NAMALWA (cell line): ENCODE measurements around the gene EN2.

ENCODE experiments used
- DNase-seq: peaks from one replicate; pipeline ENCODE4 v3.0.0-alpha.2; 2015; ENCODE audit warnings: low spot score

Gene EN2

GRCh38 chr7:155486783-155487508, 29.0 kb downstream of the EN2 start:
- no peak for DNase-seq

- DNase-seq, result no peak
These were observed 29.9 kb downstream of the EN2 start for GRCh38 chr7:155487509-155488482.

DNA sequence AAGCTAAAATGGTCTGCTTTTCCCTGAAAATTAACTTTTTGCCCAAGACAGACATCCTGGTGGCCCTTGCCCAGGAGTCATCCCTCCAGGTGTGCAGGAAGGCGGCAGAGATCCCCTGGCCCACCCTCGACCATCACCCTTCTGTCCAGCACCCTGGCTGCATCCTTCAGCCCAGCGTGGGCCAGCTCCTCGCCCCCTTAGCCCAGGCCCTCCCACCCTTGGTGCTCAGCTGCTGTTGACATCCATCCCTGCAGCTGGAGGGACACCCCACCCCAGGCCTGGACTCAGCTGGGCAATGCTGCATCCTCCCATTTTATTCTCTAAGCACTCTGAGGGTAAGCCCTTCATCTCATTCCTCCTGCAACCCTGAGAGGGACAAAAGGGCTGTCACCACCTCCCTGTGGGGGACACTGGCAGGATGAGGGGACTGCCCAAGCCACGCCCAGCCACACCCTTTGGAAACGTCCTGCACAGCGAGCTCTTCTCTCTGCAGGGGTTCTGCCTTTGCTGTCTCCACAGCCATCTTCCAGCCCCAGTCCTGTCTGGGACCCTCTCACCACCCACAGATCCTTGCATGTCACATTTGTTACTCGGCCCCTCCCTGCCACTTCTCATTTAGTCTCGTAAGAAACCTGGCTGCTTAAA, 30.7 kb downstream of the EN2 start:
- no peak for DNase-seq

DNA sequence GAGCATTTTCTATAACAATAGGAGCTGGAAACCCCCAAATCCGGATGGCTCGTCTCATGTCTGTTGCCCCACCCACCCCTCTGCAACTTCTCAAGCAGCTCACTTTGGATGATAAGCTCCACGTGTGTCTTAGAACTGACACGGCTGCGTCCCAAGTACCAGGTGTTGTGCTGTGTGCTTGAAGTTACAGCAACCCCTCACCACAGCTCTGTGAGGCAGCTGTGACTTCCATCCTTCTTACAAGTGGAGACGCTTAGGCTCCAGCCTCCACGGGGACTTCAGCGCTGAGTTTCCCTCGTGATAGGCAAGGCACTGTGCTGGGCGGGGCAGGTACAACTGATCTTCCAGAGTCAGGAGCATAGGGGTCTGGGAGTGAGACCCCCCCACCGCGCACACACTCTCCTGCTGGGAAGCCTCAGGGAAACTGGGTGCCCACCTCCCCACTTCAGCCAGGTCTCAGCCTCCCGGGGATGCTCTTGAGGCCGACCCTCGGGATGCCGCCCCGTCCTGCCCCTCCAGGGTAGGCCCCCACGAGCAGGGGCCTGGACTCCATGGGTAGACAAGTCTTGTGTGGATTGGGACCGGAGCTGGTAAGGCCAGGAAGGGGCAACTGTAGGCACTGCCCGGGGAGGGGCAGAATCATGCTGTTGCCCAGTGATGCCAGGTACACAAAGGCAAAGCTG, 31.4 kb downstream of the EN2 start:
- DNase-seq, result peak; percentile 26

DNA sequence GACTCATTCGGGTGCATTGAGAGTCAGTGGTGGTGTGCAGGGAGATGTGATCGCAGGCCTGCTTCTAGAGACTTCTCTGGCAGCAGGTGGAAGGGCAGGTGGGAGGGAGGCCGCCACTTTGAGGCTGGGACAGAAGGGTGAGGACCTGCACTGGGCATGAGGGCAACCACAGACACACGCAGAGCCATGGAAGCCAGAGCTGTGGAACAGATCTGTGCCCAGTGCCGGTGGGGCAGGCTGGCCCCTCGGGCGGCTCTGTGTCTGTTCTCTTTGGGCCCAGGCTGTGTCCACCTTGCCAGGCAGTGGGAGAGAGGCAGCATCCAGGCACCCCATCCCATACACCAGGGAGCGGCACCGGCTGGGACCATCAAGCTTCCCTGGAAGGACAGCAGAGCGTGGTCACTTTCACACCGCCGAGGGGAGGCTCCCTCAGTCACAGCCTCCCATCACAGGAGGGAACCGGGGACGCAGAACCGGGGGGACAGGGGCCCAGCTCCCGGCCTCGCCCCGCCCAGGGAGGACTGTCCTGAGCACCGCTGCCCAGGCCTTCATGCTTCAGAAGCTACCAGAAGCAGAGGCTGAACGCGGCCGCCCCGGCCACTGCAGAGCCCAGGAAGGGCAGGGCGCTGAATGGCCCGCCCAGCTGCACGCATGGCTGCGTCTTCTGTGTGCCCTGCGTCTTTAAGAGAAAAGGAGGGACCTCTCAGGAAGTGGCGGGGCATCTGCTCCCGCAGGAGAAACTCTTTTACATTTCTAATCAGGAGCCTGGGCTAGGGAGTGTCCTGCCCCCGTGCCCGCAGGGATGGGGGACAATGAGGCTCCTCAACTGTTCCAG, 32.1 kb downstream of the EN2 start:
- DNase-seq, result no peak

DNA sequence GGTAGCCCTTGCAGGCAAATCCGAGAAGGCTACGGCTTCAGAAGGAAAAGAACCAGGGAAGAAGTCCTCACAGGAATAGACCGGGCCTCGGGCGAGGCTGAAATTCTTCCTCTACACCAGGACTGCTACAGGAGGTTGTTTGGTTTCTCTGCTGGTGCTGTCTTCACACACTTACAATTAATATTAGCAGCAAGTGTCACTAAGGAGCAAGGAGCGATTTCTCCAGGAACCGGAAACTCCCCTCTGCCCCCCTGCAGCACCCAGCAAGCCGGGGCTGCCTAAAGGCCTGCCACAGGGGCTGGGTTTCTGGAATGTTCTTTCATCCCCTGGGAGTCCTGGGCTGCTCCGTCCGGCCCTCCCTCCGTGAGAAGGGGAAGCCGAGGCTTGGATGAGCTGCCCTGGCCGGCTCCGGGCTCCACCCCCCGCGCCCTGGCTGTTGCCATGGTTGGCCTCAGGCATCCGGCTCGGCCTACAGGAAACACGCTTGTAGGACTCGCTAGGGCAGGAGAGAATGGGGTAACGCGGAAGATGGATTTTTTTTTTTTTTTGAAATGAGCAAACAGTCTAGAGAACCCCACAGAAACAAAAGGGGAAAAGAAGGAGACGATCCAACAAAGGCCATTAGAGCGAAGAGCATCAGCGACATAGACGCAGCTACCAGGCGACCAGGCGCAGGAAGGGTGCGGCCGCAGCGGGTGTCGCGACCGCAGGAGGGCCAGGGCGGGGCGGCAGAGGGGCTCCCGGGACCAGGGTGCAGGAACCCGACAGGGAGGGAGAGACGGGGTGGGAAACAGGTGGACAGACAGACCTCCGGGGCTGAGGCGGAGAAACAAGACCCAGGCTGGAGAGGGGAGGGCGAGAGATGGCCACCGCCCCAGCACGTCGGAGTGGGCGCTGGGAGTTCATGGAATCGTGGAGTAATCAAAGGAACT, 33.0 kb downstream of the EN2 start:
- DNase-seq, result no peak

DNA sequence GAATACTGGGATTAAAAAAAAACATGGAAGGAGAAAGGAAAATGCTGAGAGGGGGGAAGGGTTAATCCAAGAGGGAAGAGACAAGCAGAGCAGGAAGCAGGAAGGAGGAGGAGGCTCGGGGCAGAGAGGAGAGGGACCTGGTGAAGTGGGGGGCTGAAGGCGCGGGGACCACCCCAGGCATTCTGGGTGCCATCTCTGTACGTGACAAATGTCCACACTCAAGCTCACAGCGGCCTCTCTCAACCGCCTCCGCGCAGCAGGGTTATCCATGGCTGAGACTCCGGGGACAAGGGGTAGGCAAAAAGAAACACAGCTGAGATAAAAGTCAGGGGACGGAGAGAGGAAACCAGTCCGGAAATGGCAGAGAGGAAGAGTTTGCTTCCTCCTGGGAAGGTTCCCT, 33.9 kb downstream of the EN2 start:
- no peak for DNase-seq

- no peak for DNase-seq
These were observed 36.0 kb downstream of the EN2 start for GRCh38 chr7:155493744-155494538.

GRCh38 chr7:155494551-155494950, 36.6 kb downstream of the EN2 start:
- DNase-seq, result no peak

GRCh38 chr7:155495440-155496248, 37.7 kb downstream of the EN2 start:
- DNase-seq, result no peak

DNA sequence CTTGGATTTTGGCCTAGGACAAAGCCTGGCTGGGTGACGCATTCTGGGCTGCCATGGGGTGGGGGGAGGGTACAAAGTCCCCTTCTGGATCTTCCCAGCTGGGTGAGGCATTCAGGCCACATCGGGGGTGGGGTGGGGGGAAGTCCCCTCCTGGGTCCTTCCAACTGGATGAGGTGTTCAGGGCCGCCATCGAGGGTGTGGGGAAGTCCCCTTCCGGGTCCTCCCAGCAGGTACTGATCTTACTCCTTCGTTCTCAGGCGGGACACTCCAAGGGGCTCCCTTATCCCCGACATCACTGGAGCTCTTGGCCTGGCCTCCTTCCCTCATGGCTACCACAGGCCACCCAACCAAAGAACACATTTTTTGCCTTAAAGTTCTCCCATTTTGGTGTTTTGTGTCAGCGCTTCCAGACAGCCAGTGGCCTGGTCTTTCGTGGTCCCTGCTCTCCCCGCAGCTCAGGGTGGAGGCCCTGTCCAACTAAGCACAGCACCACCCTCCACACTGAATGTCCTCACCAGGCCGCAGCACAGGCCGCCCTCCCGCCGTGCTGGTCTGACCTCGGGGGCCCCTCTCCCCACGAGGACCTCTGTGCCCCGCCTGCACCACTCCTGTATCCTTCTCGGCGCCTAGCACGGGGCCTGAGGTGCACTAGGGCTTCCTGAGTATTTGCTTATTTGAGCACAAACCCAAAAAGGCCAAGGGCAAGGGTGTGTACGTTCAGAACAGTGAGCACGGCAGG, 38.5 kb downstream of the EN2 start:
- DNase-seq, result no peak

DNA sequence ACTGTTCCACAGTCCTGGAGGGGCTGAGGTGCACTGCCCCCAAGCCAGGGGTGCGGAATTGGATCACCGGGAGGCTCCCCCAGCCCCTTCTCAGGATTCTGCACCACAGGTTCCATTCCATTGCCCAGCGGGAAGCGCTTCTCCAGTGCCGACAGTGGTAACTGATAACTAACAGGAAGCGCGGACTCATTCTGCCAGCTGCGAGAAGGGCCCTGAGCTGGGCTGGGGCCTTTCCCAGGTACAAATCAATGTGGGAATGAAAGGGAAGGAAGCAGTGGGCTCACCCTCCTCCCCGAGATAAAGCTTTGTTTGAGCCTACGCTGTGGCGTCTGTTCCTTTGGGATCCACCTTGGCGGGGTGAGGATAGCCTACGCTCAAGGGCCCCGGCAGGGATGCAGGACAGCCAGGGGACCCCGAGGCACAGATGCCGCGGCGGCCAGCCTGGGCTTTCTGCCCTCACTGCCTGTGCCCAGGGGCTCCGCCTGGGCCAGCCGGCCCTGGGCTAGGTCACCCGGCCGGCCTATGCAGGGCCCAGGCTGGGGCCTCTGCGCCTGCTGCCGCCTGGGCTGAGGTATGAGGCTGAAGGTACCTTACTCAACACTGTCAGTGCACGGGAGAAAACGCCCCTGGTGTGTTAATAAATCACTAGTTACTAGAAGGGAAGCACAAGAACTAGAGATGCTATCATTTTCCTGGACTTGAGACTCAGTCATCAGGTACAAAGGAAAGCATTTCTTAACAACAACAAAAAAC, 39.4 kb downstream of the EN2 start:
- no peak for DNase-seq

DNA sequence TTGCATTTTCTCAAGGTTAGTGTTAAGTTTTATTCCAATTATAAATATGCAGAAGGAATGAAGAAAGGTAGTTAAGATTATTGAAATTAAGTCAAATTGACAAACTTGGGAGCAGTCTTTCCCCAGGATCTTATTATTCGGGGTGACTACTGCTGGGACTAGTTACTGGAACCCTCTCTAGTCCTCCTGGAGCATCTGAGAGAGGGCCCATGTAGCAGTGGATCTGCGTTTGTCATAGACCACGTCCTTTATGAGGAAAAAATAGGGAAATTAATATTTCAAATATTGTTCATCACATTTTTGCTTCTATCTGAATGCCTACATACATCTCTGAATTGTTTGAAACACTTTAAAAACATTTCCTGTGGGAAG, 47.5 kb downstream of the EN2 start:
- no peak for DNase-seq

DNA sequence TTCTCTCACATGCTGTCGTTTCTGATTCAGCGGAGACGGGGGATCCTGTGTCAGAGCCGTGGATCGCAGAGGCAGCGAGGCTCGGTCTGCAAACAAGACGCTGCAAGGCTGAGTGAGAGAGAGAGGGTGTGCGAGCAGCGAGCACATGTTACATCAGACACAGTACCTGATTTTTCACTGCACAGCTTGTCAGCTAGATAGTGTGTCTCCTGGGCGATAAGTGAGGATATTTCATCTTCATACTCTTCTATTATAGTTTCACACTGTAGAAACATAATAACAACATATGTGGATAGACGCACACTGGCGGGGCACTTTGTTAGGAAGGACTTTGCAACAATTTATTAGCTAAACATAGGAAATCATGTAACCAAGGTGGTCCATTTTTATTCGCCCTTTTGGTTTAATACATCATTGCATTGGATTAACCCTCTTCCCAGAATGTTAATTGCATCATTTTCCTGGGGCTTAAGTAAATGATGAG, 49.0 kb downstream of the EN2 start:
- no peak for DNase-seq

DNA sequence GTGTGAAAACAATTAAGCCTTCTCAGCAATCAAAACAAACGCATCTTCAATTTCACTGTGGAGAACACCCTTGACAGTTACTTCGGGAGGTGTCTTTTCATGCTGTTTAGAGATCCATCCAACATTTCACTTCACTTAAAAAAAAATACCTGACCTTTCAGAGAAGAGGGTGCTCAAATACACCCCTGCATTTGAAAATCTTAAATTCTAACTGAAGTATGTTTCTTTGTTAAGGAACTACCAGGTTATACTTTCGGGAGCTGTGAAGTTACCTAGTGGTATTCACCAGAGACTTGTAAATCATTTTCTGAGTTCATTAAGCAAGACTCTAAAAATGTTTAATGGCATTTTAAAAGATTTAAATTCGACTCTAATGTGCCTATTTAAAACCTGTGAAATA, 49.6 kb downstream of the EN2 start:
- no peak for DNase-seq

DNA sequence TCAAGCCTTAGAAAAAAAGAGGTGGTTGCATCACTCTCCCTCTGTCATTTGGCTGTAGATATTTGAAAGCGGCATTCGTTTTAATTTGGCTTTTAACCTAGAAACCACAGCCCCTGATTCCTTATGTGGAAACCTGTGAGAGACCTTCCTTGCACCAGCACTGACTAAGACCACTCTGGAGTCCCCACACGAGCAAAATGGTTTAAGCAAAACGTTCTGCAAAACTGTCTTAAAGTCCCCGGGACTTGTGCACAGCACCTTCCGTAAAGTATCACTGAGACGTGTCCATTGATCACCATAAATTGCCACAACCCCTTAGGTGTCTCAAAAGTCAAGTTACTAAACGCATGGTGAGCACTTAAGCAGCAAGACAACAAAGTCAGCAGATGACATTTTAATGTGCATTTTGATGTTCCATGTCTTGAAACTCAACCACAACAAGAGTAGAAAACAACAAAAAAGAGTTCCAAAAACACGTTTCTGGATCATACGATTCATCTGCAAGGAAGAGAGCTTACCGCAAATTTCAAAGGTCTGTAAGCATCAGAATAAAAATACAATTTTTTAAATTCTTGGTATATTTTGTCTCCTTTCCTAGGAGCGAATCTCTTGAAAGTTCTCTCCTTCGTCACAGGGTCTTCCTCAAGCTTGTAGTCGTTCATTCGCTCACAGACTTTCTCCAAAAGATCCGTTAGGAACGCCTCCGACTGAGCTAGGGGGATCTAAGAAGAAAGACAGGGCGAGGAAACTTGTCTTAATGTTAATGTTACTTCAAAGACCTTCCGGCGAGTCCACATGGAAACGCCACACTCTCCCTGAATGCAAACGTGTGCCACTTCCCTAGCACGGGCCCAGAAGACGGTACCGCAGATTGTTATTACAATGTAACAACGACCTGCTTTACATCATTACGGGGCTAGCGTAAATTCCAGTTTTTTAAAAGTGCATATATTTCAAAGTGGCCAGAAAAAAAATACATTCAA, 50.7 kb downstream of the EN2 start:
- no peak for DNase-seq
